ENCODE results near the gene DLEC1.
A peak's percentile ranks its signal among the peaks of the same experiment; 100 is the strongest.

DLEC1 gene, protein sequence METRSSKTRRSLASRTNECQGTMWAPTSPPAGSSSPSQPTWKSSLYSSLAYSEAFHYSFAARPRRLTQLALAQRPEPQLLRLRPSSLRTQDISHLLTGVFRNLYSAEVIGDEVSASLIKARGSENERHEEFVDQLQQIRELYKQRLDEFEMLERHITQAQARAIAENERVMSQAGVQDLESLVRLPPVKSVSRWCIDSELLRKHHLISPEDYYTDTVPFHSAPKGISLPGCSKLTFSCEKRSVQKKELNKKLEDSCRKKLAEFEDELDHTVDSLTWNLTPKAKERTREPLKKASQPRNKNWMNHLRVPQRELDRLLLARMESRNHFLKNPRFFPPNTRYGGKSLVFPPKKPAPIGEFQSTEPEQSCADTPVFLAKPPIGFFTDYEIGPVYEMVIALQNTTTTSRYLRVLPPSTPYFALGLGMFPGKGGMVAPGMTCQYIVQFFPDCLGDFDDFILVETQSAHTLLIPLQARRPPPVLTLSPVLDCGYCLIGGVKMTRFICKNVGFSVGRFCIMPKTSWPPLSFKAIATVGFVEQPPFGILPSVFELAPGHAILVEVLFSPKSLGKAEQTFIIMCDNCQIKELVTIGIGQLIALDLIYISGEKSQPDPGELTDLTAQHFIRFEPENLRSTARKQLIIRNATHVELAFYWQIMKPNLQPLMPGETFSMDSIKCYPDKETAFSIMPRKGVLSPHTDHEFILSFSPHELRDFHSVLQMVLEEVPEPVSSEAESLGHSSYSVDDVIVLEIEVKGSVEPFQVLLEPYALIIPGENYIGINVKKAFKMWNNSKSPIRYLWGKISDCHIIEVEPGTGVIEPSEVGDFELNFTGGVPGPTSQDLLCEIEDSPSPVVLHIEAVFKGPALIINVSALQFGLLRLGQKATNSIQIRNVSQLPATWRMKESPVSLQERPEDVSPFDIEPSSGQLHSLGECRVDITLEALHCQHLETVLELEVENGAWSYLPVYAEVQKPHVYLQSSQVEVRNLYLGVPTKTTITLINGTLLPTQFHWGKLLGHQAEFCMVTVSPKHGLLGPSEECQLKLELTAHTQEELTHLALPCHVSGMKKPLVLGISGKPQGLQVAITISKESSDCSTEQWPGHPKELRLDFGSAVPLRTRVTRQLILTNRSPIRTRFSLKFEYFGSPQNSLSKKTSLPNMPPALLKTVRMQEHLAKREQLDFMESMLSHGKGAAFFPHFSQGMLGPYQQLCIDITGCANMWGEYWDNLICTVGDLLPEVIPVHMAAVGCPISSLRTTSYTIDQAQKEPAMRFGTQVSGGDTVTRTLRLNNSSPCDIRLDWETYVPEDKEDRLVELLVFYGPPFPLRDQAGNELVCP (N-terminal part only)

DNA sequence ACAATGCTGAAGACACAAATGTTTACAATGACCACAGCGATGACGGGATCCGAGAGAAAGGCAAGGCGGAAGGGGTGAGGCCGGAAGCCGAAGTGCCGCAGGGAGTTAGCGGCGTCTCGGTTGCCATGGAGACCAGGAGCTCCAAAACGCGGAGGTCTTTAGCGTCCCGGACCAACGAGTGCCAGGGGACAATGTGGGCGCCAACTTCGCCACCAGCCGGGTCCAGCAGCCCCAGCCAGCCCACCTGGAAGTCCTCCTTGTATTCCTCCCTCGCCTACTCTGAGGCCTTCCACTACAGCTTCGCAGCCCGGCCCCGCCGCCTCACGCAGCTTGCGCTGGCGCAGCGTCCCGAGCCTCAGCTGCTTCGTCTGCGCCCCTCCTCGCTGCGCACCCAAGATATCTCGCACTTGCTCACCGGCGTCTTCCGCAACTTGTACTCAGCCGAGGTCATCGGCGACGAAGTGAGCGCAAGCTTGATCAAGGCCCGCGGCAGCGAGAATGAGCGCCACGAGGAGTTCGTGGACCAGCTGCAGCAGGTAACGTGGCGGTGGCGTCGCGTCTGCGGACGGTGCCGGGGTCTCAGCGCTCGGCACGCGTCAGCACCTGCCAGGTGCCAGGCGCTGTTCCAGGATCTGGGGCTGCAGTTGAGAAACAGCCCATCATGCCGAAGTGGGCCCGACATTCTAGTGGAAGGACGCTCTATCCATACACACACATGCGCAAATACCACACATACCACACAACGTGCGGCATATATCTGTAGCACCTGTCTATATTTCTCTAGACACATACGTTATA, at the start of gene DLEC1:
Gene DLEC1, plus strand, starts transcription at position 108 of the 798 bp plus-strand sequence. Its CDS starts 18 bp downstream, at position 126.
- peak; percentile 68 for DNase-seq

DNA sequence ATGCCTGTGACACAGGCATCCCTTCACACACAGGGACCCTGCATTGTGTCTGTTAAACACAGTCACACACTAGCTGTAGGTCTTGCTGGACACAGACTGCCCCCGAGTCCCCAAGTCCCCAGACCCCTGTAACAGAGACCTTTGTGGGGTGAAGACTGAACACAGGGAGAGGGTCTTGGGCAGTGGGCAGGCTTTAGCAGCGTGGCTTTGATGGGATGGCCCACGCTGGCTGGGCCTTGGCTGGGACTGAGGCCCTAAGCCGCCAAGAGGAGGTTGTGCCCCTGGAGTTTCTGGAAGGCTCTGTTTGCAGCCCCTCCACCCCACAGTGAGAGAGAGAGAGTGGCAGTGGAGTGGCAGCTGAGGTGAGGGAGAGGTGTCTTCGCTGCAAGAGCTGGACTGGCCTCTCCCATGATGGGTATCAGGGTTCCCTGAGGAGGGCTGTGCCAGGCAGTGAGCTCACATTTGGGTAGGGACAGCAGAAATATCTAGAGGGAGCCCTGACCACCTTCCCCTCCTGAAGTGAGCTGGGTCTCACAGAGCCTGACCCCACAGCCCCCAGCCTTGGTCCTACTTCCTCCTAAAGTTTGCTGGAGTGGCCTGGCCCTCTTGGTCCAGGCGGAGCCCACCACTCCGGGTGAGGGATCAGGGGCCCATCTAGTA, 49.1 kb upstream of the DLEC1 start:
- DNase-seq = no peak

DNA sequence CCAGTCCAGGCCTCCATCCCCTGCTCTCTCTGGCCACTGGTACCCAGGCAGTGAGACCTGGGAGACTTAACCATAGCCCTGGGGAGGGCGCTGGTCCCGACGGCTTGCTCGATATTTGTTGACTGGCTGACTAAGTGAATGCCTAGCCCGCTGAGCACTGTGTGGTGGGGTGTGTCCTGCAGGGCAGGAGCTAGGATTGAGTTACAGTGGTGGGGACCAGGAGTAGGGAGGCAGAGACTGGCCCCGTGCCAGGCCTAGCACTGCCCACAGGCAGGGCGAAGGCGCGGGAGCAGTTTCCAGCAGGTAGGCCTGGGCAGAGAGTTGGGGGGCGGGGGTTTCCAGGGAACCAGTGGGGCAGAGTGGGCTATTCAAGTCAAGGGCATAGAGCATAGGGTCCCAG, 48.5 kb upstream of the DLEC1 start, which contains the start of gene VILL:
Gene VILL, plus strand, starts transcription at position 260 of the 400 bp plus-strand sequence. CDS start 2,887 bp downstream, outside the sequence.
- DNase-seq = no peak

DNA sequence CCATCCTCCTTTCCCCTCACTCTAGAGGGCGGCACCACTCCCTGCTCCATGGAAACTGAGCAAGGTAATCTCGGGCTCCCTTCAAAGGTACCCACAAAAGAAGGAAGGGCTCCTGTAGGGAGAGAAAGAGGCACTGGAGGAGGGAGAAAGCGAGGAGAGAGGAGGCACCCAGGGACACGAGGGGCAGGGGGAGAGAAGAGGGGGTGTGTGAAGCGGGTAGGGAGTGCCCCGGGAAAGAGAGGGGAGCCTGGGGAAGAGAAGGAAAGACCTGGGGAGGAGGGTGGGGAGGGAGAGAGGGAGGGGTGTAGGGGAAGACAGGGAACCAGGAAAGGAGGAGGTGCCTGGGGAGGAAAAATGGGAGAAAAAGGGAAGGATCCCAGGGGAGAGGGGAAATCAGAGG, 47.9 kb upstream of the DLEC1 start:
- no peak for DNase-seq

DNA sequence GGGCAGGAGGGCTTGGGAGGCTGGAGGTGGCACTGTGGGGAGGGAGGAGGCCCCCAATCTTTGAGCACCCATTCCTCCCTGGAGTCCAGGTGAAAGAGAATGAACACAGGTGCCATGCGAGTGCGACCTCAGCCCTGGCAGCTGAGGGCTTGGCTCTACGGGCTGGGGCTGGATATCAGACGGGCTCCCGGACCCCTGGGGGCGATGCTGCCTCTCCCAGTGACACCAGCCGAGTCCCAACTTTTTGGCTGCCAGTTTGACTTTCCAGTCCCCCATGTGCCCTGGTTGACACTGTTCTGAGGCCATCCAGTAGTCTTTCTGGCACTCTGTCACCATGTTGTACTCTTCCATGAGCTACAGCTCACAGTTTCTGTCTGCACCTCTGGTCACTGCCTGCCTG, 47.2 kb upstream of the DLEC1 start:
- DNase-seq = no peak

DNA sequence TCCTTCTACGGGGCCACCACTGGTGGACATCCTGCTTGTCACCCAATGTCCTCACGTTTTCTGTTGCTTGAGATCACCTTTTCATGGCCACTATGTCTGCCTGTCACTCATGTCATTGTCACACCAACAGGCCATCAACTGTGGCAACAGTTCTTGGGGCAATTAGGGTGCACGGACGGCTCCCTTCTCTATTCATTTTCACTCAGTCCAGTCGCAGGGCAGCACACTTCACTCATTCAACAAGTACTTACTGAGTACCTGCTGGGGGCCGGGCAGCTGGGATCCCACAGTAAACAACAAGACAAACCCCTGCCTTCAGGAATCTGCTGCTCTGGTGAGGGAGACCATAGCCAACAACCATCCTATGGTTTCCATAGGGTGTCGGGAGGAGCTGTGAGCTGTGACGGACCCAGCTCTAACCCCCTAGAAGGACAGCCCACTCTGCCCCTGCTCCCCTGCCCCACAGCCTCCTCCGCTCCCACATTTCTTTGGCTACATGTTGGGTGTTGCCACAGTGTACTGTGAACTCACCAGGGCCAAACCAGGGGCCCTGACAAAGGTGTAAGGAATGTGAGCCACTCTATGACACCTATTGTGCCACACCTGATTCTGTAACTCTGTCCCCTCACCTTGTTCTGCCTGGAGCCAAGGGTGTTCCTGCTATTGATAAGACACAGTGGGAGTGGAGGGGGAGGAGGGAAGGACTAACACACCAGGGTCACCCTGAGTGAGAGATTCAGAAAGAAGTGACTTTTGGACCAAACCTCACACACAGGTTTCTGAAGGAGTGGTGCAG, 46.5 kb upstream of the DLEC1 start:
- DNase-seq = no peak

DNA sequence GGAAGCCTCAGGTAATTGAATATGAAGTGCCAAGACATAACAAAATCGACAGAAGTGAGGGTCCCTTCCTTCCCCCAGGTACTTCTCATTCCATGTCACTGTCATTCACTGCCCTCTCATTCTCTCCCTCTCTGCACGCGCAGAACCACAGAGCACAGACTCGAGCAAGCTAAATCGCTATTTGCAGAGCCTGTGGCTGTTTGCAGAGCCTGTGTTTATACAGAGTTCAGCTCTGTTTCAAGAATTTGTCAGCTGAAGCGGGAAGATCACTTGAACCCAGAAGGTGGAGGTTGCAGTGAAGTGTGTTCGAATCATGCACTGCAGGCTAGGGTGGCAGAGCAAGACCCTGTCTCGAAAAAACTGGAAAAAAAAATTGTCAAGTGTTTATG, 45.9 kb upstream of the DLEC1 start:
- DNase-seq = no peak

DNA sequence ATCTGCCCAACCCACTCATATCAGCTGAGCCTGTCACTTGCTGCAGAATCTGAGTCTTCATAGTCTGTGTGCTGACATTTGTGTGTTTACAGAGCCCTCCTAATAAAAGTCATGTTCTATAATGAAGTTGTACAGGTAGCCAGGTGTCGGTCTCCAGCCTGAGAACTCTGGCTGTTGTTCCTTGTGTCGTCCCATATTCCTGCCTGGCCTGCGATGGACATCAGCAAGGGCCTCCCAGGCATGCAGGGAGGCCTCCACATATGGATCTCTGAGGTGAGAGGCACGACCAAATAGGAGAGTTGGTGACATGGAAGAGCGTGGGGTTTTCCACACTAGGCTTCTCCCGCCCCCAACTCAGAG, 45.6 kb upstream of the DLEC1 start:
- no peak for DNase-seq

DNA sequence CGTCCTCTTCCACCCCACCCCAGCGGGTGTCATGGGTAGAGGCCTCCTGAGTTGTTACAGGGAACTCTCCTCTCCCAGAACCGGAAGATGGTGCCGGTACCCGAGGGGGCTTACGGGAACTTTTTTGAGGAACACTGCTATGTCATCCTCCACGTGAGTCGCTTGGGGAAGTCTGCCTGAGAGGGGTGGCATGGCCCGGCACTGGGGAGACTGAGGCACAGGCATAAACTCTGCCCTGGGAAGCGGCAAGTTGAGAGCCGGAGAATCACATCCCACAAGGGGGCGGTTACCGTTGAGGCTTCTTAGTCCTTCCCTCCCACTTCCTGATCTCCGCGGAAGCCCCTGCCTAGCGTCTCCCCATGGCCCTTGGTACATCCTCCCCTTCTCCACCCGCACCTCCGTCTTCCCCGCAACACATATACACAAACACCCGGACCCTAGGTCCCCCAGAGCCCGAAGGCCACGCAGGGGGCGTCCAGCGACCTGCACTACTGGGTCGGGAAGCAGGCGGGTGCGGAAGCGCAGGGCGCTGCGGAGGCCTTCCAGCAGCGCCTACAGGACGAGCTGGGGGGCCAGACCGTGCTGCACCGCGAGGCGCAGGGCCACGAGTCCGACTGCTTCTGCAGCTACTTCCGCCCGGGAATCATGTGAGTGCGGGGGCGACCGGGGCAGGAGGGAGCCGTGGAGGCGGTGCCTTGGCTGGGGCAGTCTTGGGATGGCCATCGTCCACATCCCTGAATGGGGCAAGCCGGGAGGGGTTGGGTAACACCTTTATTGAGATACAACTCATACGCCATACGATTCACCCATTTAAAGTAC, 45.0 kb upstream of the DLEC1 start:
- no peak for DNase-seq

DNA sequence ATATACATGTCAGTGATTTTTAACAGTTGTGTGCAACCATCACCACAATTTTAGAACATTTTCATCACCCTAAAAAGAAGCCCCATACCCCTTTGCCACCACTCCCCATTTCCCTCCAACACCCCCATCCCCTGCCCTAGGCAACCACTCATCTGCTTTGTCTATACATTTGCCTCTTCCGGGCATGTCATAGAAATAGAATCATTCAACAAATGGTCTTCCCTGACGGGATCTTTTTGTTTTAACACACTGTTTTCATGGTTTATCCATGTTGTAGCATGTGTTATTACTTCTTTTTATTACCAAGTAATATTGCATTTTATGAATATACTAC, 44.4 kb upstream of the DLEC1 start:
- DNase-seq = no peak

DNA sequence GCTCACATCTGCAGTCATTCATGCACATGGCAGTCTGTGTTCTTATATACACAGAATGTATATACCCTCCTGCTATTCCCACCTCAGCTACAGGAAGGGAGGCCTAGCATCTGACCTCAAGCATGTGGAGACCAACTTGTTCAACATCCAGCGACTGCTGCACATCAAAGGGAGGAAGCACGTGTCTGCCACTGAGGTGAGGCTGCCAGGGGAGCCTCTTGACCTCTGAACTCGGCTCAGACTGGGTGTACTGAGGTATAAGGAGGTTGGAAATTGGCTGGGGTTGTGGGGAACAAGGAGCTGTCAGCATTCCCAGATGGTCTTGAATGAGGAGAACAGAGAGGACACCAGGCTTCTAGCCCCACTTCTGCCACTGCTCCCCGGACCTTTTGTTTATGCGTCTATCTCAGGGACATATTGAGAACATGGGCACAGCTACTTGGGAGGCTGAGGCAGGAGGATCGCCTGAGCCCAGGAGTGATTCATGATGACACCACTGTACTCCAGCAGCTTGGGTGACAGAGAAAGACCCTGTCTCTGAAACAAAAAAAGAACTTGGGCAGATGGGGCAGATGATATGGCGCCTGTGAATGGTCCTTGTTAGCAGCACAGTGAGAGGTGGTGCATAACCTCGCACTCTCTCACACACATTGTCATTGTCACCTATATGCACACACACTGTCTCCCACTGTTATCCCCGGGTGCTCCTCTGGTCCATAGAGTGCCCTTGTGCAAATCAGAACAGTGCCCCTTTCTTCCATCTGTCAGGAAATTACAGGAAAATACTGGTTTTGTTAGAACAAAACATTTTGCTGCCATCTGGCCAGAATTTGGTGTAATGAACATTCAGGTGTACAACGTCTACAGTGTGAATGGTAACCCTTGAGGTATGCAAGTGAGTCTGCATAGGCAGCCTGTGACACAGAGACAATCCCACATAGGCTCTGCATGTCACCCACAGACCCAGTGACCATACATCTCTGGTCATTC, 43.1 kb upstream of the DLEC1 start:
- no peak for DNase-seq

DNA sequence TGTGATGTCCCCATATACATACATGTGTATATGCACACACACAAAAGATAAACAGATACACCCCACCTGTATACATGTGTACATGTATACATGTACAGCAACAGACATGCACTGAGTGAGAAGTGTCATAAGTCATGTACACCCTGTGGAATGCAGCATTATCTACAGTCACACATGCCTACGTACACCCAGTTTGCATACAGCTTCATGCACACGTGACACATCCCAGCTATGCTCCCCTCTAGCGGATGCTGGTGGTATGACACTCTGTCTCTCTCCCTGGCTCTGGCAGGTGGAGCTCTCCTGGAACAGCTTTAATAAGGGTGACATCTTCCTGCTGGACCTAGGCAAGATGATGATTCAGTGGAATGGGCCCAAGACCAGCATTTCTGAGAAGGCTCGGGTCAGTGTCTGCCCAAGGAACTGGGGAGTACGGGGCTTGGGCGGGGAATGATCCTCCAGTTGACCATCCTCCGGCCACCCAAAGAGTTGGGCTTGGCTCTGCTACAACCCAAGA, 42.2 kb upstream of the DLEC1 start:
- DNase-seq = peak; percentile 75

DNA sequence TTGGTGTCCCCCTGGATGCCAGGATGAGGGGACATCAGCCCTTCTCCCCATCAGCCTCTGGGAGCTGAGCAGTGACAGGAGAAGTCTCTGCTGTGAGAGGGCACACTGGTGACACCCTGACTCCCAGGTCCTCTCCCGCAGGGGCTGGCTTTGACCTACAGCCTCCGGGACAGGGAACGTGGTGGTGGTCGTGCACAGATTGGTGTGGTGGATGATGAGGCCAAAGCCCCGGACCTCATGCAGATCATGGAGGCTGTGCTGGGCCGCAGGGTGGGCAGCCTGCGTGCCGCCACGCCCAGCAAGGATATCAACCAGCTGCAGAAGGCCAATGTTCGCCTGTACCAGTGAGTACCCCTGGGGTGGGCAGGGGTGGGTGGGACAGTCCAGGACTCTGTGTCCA, 41.7 kb upstream of the DLEC1 start:
- DNase-seq = no peak

DNA sequence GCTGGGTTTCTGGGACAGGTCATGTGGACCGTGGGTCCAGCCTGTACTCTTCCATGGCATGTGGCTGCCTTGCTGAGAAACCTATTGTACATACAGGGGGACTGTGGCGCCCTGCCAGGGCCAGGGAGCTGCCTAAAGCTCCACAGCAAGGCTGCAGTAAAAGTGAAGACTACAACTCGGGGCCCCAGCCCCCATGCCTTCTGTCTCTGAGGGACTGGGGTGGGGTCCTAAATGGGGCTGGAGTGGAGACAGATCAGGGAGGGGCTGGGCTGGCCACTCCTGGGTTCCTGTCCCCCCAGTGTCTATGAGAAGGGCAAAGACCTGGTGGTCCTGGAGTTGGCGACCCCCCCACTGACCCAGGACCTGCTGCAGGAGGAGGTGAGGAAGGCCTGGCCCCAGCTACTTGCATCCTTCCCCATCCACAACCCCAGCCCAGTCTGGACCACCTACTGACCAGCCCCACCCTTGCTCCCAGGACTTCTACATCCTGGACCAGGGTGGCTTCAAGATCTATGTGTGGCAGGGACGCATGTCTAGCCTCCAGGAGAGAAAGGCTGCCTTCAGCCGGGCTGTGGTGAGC, 41.1 kb upstream of the DLEC1 start:
- DNase-seq = no peak

DNA sequence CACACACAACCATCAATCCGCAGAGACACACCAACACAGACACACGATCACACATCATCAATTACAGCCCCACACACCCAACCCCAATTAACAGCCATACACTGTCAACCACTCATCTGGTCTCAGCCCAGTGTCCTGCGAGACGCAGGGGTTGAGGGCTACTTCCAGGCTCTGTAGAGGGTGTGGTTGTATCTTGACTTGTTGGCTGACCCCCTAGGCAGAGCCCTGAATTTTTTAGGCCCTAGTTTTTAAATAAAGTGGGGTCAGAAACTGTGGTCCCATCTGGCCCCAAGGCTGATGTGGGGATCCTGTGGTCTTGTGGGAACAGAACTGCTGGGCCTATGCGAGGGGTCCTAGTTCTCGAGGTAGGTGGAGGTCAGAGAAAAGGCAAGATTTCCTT, 39.2 kb upstream of the DLEC1 start:
- DNase-seq = no peak

DNA sequence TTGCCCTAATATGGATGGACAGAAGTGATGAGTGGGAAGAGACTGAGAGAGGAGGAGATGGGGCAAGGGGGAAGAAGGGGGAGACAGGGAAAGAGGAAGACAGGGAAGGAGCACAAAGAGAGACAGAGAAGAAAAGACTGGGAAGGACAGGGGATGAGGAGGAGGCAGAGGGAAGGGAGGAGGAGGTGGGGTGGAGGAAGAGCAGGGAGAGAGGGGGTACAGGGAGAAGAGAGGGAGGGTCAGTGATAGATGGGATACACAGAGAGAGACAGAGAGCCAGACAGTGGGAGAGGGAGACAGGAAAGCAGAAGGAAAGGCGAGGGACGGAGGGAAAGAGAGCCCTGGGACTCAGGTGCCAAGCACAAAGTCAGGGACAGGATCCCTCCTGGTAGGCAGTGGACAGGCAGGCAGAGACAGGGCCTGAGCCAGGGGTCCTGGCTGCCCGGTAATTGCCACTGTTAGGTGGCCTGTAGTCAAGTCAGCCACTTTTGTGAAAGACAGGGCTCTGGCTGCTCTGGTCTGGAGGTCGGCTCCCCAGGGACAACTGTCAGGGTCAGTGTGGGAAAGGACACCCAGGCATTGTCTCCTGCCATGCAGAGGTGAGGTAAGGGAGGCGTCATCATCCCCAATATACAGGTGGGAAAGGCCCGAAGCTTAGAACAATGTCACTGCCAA, 38.6 kb upstream of the DLEC1 start:
- no peak for DNase-seq

DNA sequence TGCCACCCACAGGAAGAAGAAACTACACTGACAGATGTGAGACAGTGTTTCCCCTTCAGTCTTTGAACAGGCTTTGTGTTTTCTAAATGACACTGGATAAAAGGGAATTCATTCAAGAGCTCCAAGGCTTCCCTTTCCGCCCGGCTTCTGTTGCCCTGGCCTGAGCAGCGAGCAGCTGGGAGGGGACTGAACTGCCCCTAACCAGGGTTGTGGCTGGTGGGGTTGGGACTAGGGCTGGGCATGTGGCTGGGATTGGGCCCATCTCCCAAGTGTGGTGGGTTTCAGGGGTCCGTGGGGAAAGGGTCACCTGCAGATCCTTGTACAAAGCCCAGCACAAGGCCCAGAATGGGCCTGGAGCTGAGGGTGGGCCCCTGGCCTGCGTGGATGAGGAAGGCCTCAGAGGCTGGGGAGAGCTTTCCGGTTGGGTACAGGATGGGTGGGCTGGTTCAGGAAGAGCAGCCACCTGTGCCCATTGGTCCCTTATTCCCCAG, 38.0 kb upstream of the DLEC1 start:
- no peak for DNase-seq

All from DMS53 (cell line).